Erythroblast (primary cell): ENCODE data around the gene PTPRD.

Experiments used
- GATA1 ChIP-seq: IDR thresholded peaks from 2 replicates; pipeline ENCODE4 v1.6.1; 2011; ENCODE audit warnings: low read depth, mild to moderate bottlenecking, control low read depth, low read length, moderate library complexity
- POLR2A ChIP-seq: IDR thresholded peaks from 2 replicates; pipeline ENCODE4 v1.6.1; 2011; ENCODE audit warnings: mild to moderate bottlenecking, low read length

DNA sequence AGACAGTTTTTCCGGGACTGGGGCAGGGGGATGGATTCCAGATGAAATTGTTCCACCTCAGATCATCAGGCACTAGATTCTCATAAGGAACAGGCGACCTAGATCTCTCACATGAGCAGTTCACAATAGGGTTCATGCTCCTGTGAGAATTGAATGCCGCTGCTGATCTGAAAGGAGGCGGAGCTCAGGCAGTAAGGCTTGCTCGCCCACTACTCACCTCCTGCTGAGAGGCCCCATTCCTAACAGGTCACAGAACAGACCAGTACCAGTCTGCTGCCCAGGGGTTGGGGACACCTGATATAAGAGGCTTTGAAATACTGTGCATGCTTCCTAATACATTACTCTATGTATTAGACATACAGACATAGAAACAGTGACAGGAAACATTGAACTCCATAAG, 41.1 kb downstream of the PTPRD start:
- TF ChIP-seq POLR2A (no peak), GATA1 (no peak)
